Hematopoietic multipotent progenitor cell treated with erythropoietin and hydrocortisone succinate and interleukin-3 and kit ligand, for 17 days (in vitro differentiated cells): Measurements from ENCODE around the gene TRAF3.
"Not testable (repeated sequence)": the region's sequence is repeated elsewhere in the genome, so short reads cannot be mapped to it uniquely, and the experiment has no call there.

Experiments used
- DNase-seq: peaks from one replicate; pipeline ENCODE4 v3.0.0-alpha.2; 2015; ENCODE audit warnings: low spot score

TRAF3 gene

DNA sequence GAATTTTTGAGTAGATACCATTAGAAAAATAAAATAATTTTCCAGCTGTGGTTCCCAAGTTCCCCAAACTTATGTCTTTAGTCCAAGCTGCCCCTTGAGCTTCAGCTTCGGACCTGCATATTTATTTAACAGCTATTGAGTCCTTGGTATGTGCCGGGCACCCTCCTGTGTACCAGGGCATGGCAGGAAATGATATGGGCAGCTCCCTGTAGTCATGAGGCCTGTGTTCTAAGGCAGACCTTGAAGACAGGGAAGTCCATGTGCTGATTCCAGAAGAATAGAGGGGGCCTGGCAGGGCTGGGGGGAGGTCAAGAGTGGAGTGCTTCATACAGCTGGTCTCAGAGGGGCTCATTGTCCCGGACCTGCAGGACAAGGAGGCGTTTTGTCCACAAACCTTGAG is 29.2 kb downstream of the TRAF3 start:
- DNase-seq, result no peak

DNA sequence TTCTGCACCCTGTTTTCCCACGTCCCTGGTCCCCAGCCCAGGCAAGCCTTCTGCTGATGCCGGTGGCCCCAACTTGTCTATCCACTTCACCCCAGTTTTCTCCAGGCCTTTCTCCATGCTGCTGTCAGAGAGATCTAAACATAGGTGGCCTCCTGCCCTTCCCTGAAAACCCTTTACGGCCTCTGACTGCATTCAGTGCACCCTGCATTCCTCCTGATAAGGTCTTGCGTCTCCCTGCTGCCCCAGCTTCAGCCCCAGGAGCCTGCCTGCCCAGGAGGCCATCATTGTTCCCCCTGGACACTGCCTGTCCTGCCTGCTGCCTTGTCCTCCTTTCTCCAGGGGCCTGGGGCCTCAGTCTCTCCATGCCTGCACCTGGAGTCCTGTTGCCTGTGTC is 29.8 kb downstream of the TRAF3 start:
- no peak for DNase-seq

DNA sequence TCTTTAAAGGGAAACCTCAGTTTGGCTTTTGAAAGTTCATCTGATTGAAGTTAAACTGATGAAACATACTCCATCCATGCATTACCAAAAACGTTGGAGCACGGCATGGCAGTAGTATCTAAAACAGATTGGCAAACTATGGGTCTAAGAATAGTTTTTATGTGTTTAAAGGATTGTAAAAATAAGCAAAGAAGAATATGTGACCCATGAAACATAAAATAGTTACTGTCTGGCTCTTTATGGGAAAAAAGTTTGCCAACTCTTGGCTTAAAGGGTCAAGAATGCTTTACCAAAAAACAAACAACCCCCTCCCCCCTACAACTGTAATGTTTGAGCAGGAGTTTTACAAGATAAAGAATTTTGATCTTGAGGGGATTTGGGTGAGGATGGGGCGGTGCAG is 32.6 kb downstream of the TRAF3 start:
- DNase-seq, result no peak

DNA sequence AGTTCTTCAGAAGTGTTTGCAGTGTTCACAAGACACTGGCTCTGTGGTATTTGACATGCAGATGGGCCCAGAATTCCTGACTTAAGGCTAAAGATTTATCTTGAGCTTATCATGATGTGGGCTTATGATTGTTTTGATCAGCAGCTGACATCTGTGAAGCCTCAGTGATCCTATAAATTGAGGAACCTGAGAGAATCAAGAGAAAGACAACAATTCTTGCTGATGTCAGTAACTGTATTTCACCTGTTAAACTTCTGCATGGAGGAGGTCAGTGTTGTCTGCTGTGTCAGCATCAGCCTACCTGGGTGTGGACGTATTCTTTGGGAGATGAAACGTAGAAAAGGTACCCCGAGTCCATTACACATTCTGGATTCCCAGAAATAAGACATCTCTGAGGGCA is 33.3 kb downstream of the TRAF3 start:
- no peak for DNase-seq

DNA sequence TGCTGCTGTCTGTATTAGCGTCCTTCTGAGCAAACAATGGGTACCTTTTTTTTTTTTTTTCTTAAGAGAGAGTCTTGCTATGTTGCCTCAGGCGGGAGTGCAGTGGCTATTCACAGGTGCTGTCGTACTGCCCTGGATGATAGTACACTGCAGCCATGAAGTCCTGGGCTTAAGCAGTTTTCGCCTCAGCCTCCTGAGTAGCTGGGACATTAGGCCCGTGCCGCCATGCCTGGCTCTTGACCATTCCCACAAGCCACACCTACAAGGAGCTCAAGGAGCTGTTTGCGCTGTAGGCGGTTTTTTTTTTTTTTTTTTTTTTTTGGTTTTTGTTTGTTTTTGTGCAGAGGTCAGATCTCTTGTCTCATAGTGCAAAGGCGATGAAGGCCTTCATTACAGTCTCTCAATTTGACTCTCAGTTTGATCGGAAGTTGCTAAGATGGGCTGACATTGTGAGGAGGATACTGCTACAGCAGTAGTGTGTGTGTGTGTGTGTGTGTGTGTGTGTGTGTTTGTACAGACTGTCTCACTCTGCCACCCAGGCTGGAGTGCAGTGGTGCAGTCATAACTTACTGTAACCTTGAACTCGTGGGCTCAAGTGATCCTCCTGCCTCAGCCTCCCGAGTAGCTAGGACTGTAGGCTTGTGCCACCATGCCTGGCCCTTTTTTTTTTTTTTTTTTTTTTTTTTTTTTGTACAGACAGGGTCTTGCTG is 34.2 kb downstream of the TRAF3 start:
- no peak for DNase-seq

DNA sequence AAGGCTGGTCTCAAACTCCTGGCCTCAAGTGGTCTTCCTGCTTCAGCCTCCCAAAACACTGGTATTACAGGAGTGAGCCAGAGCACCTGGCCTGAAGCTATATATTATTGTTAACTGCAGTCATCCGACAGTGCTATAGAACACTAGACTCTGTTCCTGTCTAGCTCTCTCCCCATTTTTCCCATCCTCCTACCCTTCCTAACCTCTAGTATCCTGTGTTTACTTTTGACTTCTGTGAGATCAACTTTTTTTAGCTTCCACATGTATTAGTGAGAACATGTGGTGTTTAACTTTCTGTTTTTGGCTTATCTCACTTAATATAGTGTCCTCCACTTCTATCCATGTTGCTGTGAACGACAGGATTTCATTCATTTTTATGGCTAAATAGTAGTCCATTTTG is 34.7 kb downstream of the TRAF3 start:
- DNase-seq, result no peak

DNA sequence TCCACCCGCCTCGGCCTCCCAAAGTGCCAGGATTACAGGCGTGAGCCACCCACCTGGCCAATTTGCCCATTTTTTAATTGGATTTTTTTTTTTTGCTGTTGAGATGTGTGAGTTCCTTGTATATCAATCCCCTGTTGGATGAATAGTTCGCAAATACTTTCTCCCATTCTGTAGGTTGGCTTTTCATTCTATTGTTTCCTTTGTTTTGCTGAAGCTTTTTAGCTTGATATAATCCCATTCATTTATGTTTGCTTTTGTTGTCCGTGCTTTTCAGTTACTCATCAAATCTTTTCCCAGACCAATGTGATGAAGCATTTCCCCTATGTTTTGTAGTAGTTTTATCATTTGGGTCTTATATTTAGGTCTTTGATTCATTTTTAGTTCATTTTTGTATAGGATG is 36.4 kb downstream of the TRAF3 start:
- no peak for DNase-seq

DNA sequence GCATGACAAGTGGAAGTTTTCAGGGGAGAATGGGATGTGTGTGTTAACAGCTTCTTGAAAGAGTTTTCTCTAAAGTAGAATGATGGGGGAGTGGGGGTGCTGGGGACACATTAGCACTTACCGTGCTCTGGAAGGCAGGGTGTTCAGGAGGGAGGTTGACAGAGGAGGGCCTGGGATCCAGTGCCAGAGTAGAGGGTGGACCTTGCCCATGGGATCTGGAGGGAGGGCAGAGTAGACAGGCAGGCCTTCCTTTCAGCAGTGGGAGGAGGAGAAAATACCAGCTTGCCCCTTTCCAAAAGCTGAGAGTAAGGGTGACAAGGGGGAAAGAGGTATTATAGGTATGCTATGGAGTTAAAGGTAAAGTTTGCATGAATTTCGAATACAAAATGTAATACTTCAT is 40.1 kb downstream of the TRAF3 start:
- DNase-seq, result no peak

DNA sequence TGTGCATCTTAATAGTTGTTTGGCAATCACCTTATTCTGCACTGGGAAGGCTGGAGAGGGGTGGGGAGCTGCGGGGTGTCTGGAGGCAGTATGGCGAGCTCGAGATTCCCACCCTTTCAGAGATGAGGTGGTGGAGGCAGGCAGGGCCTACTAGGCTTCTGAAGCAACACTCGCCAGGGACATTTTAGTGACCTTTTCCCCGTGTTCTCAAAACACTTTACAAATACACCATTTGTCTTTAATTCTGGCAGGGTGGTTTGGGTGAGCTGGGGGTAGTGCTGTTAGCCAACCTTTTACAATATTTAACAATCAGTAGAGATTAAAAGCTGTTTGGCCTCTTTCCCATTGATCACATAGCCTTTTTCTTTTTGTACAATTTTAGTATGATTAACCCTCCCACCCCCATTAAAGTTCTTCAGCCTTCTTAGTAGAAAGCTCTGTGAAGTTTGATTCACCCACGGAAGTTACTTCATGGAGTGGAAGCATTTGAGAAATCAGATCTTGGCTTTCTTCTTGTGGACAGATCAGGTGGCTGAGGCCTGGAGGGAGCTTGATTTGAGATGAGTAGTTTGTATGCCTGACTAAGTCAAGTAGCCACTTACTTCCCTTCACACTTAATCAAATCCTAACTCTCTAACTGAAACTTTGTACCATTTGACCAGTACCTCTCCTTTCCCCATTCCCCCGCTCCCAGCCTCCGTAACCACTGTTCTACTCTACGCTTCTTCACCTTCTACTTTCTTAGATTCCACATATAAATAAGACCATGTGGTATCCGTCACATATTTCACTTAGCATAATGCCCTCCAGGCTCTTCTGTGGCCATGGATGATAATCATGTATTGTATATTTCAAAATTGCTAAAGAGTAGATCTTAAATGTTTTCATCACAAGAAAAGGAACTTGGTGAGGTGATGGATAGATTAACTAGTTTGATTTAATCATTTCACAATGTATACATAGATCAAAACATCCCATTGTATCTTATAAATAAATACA is 41.0 kb downstream of the TRAF3 start:
- no peak for DNase-seq

DNA sequence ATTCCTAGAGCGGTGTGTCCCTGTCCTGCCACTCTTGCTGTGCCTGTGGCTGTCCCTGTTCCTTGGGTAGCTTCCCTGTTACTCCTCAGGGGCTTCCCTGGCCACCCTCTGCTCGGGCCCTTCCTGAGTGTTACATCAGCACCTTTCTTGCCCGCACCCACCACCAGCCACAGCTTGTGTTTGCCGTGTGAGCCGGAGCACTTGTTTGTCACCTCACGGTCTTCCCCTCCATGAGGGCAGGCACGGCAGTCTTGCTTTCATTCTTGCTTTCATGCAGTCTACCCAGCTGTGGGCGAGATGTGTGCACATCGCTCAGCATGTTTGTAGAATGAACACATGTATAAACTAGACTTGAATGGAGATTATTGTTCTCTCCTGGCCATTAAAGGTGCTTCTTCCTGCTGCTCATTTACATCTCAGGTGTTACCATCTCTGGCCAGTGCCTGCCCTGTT is 42.0 kb downstream of the TRAF3 start:
- no peak for DNase-seq

DNA sequence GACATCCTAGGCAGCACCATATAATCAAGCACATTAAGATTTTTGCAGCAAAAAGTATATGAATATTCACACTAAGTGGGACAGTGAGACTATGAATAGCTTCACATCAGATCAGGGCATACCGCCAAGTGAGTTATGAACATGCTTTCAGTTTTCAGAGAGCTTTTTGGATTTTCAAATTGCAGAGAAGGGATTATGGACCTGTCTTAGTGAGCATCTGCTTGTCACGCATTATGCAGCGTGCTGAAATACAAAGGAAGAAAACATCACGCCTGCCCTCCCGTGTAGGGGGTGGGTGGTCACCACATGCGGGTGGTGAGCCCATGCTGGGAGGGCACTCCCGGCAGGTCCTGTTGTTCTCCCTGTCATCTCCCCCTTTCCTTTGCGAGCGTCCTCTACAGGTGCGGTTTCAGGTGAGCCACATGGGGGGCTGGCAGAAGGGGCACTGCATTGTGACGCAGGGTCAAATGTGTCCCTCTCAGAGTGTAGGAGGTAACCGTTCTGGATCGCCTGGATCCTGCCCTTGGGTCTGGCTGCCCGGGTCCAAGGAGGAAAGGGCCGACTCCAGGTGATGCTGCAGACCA is 42.6 kb downstream of the TRAF3 start:
- no peak for DNase-seq

DNA sequence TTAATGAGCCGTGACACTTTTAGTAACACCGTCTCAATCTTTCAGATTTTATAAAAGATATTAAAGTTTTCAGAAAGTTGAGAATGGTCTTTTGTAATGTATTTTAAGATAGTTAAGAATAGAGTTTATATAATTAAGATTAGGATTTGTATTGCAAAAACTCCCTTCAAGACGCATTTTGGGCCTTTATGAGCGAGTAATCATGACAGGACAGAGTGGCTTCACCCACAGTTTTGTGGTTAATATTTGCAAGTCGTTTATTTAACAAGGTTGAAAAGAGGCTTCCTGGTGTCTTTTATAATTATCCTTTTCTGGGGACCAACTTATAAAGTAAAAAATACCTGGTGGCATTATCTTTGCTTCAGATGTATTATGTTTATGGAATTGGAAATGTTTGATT is 44.0 kb downstream of the TRAF3 start:
- no peak for DNase-seq

DNA sequence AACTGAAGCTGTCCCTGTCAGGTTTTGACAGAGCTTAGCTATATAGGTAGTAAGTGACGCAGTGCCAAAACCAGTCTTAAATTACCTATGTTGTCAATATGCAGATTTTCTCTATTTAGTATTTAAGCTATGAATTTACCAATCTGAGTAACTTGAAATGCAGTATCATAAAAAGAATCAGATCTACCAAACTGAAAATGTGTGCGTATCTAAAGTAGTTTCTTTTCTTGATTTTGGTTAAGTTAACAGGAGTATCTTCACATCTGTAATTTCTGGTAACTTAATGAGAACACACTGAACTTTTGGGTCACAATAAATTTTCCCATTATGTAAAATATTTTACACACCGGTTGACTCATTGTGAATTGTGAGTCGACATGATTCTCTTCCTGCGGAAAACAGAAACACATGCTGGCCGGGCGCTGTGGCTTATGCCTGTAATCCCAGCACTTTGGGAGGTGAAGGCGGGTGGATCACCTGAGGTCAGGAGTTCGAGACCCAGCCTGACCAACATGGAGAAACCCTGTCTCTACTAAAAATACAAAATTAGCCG is 45.1 kb downstream of the TRAF3 start:
- no peak for DNase-seq

DNA sequence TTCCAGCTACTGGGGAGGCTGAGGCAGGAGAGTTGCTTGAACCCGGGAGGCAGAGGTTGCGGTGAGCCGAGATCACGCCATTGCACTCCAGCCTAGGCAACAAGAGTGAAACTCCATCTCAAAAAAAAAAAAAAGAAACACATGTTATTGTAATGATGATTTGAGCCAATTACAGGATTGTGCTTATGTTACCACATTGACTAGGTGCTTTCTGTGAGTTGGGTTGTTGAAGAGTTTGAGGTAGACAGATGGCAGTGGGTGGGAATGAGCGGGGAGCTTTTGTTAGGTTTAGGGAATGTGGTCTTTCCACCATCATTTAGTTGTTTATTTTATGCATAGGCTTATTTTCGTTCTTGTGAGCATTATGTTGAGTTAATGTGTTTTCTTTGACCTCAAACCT is 45.6 kb downstream of the TRAF3 start:
- DNase-seq, result not testable (repeated sequence)

DNA sequence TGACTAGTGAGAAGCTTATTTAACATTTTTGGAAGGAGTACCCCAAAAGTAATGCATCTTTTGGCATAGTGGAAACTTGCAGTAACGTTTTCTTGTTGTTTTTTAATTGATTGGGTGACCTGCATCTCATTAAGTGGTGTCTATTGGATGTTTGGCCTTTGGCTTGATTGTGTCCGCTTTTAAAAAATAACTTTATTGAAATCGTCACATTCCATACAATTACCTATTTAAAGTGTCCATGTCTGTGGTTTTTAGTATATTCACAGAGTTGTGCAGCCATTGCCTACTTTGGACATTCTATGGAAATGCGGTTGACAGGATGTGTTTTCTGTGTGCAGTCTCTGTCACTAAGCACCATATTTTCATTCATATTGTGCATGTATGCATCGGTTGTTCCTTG is 46.3 kb downstream of the TRAF3 start:
- DNase-seq, result no peak

DNA sequence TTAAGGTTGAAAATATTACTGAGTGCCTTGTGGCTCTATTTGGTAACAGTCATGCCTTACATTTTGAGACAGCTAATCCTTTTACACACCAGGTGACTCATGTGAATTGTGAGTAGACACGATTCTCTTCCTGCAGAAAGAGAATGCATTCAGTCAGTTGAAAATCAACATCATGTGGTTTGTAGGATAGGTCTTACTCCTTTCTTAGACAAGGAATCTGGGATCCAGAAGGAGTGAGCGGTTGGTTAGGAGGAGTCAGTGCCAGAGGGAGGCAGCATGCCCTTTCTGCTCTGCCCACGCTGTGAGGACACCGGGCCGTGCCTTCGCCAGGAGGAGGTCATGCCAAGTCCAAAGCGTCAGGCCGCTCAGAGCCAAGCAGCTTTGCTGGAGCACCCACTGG is 47.6 kb downstream of the TRAF3 start:
- DNase-seq, result no peak

DNA sequence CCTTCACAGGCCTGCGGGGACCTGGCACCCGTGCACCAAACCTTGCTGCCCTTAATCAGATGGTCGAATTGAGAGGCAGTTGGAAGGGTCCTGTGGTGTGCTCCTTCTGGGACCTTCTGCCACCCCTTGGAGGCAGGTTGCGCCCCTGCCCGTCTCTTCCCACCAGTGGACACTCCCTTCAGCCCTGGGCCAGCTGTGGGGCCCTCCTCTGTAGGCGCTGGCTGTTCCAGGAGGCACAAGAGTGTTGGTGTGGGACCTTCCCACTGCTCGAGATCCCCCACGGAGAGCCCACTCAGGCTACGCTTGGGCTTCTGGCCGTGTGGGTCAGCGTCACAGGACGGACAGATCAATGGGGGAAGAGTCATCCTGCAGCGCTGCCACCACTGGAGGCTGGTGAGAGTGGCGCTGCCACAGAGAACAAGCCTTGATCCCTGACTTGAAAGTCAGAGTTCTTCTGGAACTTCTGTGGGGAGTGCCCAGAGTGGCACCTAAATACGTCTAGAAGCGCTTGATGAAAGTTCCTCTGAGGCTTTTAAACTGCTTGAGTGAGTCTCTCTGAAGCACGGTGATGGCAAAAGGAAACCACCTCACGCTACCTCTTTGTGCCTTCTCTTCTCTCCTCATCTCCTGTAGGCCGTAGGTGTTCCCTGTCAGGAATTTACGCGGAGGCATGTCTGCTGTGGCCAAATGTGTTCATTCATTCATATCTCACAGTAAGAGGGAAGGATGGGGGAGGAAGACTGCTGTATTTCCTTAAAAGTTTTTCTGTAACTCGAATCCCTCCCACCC is 48.3 kb downstream of the TRAF3 start:
- DNase-seq, result no peak

DNA sequence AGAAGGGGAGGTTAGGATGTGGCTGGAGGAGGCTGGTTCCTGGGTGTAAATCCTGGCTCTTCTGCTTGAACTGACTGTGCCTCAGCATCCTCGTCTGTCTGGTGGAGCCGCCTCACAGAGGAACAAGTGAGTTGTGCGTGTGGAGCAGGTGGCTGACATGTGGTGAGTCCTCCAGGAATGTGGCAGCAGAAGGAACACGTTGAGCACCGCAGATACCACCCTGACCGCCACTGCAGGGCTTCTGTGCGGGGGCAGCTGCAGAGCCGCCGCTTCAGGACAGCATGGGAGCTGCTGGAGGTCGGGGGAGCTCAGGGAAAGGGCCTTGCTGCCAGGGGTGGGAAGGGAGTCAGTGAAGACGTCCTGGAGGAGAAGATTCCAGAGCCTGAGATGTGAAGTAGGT is 48.9 kb downstream of the TRAF3 start:
- DNase-seq, result no peak

DNA sequence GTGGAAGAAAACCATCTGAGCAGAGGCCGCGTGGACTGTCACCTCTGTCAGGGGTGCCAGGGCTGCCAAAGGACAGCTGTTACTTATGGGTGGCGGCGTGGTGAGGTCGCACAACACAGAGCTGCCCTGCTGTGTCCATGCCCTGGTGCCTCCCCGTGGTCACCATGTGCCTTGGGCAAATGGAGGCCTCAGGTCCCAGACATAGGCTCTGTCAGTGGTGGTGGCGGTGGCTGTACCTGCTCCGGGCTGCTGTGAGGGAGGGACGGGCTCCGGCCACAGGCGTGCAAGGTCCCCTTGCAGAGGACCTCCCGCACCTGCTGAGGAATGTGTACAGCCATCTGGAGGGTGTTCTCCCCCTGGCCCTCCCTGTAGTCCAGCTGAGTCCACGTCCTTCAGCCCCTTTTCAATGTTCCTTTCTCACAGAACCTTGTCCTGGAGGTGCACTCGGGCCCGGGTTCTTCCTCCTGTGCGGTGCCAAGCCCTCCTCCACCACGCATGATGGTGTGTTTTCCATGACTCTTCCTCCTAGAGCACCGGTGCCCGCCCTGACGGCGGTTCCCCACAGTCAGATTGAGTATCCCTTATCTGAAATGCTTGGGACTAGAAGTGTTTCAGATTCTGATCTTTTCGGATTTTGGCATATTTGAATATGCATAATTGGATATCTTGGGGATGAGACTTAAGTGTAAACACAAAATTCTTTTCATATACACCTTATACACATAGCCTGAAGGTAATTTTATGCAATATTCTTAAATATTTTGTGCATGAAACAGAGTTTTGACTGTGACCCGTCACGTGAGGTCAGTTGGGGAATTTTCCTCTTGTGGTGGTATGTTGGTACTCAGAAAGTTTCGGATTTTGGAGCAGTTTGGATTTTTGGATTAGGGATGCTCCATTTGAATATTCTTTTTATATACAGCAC is 49.8 kb downstream of the TRAF3 start:
- DNase-seq, result no peak

DNA sequence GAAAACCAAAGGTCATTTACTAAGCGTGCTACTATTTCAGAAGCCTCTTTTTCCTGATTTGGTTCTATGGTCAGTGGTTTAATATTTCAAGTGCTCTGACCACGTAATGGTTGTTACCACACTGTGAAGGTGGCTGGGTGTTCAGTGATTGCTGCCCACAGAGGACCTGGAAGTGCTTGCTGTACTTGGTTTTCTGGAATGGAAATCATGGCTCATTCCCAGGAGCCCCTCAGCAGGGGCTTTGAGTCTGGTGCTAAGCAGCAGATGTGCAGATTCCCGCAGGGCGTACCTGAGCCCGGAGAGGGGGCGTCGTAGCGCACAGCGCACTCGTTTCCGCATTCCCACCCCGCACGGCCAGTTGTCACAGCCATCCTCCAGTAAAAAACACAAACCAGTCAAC is 50.5 kb downstream of the TRAF3 start:
- no peak for DNase-seq

DNA sequence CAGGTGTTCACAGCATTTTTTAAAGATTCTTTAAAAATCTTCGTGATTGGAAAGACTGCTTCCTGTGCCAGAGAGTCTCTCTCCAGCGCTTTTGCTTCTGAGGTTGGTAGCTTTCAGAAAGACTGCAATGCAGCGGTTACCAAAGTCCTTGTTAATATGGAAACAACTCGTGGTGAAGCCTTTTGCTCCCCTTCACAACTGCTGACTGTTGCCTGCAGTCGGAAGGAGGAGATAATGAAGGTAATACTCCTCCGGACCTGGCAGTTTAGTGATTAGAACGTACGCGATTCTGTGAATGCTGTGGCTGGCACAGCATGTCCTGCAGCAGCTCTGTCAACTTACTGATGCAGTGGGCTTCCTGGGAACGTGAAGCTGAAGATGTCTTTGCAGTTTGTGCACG is 50.9 kb downstream of the TRAF3 start:
- DNase-seq, result no peak
